Stimulated activated CD4-positive, alpha-beta T cell treated with anti-CD3 and anti-CD28 coated beads, Interleukin-12 subunit alpha, Interleukin-12 subunit beta, amount 100 ng/mL, for 24 hours (primary cell): Measurements from ENCODE around the gene FGFR4.

Source experiments
- DNase-seq, 2 experiments: peaks; one replicate each; pipeline ENCODE4 v3.0.0-alpha.2; 2020; ENCODE audit warnings: low read depth in 2 of 2

Gene FGFR4

GRCh38 chr5:177085985-177086653 is 596 bp upstream of the FGFR4 start:
- DNase-seq, result no peak

- no peak for DNase-seq
These were observed 787 bp downstream of the FGFR4 start for GRCh38 chr5:177087398-177088005.

- no peak for DNase-seq
These were observed 2.4 kb downstream of the FGFR4 start for GRCh38 chr5:177089127-177089526.

GRCh38 chr5:177089825-177090641 is 3.3 kb downstream of the FGFR4 start:
- no peak for DNase-seq

GRCh38 chr5:177090813-177091212 is 4.1 kb downstream of the FGFR4 start:
- DNase-seq, result no peak

- no peak for DNase-seq
These were observed 4.5 kb downstream of the FGFR4 start for GRCh38 chr5:177091232-177091631.

GRCh38 chr5:177092178-177093081 is 5.7 kb downstream of the FGFR4 start:
- DNase-seq, result no peak

GRCh38 chr5:177093082-177093712 is 6.5 kb downstream of the FGFR4 start:
- DNase-seq, result no peak

GRCh38 chr5:177093803-177094202 is 7.1 kb downstream of the FGFR4 start:
- no peak for DNase-seq

- DNase-seq, result no peak
These were observed 7.7 kb downstream of the FGFR4 start for GRCh38 chr5:177094224-177095087.

- no peak for DNase-seq
These were observed 8.5 kb downstream of the FGFR4 start for GRCh38 chr5:177095088-177095669.

- no peak for DNase-seq
These were observed 9.7 kb downstream of the FGFR4 start for GRCh38 chr5:177096162-177097015.

- no peak for DNase-seq
These were observed 10.6 kb downstream of the FGFR4 start for GRCh38 chr5:177097016-177097985.

- no peak for DNase-seq
These were observed 11.4 kb downstream of the FGFR4 start for GRCh38 chr5:177098120-177098469.

- no peak for DNase-seq
These were observed 11.9 kb downstream of the FGFR4 start for GRCh38 chr5:177098470-177099141.

- DNase-seq, result no peak
These were observed 12.8 kb downstream of the FGFR4 start for GRCh38 chr5:177099422-177100093.

- DNase-seq, result no peak
These were observed 14.0 kb downstream of the FGFR4 start for GRCh38 chr5:177100714-177101121.
